ENCODE data around the gene DVL2. TPM values are rescaled to one million over a fixed set of nuclear protein-coding genes. Genes with fewer than 3 reads are reported as not detected.

DVL2 gene
- total and polyA plus RNA-seq, 2 of the 13 experiments (the other 11 are each of a cell fraction or from before 2014, with no cell fraction given) = 5.7 to 38.2 TPM

GRCh38 chr17:7219812-7220592, 14.3 kb downstream of the DVL2 start, which contains the start of the genes ACADVL and DLG4 (continued):
- TF ChIP-seq UBTF (CRISPR knock-in tag; IDR thresholded peaks at IDR 0.05) (peak; percentile 65), MZF1 (CRISPR knock-in tag; IDR thresholded peaks at IDR 0.05; ENCODE audit: borderline replicate concordance) (no peak), GMEB1 (CRISPR knock-in tag; IDR thresholded peaks at IDR 0.05; ENCODE audit: borderline replicate concordance) (peak; percentile 95), ZNF335 (CRISPR knock-in tag; IDR thresholded peaks at IDR 0.05) (peak; percentile 68; the same call in 1 of the 2 replicates), RARA (CRISPR knock-in tag; IDR thresholded peaks at IDR 0.05) (peak; percentile 81), EP300 (IDR thresholded peaks at IDR 0.05; ENCODE audit: low read depth in 2 of 2, low read length in 2 of 2) (no peak), EP300 (CRISPR knock-in tag; IDR thresholded peaks at IDR 0.05; ENCODE audit: borderline replicate concordance) (no peak), FOXJ3 (CRISPR knock-in tag; IDR thresholded peaks at IDR 0.05; ENCODE audit: borderline replicate concordance) (no peak)
- TF ChIP-seq, protein P1, sequence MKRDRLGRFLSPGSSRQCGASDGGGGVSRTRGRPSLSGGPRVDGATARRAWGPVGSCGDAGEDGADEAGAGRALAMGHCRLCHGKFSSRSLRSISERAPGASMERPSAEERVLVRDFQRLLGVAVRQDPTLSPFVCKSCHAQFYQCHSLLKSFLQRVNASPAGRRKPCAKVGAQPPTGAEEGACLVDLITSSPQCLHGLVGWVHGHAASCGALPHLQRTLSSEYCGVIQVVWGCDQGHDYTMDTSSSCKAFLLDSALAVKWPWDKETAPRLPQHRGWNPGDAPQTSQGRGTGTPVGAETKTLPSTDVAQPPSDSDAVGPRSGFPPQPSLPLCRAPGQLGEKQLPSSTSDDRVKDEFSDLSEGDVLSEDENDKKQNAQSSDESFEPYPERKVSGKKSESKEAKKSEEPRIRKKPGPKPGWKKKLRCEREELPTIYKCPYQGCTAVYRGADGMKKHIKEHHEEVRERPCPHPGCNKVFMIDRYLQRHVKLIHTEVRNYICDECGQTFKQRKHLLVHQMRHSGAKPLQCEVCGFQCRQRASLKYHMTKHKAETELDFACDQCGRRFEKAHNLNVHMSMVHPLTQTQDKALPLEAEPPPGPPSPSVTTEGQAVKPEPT (CRISPR knock-in tag; IDR thresholded peaks at IDR 0.05; ENCODE audit: low read depth) = no peak
- TF ChIP-seq, protein P2, sequence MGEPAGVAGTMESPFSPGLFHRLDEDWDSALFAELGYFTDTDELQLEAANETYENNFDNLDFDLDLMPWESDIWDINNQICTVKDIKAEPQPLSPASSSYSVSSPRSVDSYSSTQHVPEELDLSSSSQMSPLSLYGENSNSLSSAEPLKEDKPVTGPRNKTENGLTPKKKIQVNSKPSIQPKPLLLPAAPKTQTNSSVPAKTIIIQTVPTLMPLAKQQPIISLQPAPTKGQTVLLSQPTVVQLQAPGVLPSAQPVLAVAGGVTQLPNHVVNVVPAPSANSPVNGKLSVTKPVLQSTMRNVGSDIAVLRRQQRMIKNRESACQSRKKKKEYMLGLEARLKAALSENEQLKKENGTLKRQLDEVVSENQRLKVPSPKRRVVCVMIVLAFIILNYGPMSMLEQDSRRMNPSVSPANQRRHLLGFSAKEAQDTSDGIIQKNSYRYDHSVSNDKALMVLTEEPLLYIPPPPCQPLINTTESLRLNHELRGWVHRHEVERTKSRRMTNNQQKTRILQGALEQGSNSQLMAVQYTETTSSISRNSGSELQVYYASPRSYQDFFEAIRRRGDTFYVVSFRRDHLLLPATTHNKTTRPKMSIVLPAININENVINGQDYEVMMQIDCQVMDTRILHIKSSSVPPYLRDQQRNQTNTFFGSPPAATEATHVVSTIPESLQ (CRISPR knock-in tag; conservative IDR thresholded peaks at IDR 0.05) = no peak
- TF ChIP-seq, protein P3, sequence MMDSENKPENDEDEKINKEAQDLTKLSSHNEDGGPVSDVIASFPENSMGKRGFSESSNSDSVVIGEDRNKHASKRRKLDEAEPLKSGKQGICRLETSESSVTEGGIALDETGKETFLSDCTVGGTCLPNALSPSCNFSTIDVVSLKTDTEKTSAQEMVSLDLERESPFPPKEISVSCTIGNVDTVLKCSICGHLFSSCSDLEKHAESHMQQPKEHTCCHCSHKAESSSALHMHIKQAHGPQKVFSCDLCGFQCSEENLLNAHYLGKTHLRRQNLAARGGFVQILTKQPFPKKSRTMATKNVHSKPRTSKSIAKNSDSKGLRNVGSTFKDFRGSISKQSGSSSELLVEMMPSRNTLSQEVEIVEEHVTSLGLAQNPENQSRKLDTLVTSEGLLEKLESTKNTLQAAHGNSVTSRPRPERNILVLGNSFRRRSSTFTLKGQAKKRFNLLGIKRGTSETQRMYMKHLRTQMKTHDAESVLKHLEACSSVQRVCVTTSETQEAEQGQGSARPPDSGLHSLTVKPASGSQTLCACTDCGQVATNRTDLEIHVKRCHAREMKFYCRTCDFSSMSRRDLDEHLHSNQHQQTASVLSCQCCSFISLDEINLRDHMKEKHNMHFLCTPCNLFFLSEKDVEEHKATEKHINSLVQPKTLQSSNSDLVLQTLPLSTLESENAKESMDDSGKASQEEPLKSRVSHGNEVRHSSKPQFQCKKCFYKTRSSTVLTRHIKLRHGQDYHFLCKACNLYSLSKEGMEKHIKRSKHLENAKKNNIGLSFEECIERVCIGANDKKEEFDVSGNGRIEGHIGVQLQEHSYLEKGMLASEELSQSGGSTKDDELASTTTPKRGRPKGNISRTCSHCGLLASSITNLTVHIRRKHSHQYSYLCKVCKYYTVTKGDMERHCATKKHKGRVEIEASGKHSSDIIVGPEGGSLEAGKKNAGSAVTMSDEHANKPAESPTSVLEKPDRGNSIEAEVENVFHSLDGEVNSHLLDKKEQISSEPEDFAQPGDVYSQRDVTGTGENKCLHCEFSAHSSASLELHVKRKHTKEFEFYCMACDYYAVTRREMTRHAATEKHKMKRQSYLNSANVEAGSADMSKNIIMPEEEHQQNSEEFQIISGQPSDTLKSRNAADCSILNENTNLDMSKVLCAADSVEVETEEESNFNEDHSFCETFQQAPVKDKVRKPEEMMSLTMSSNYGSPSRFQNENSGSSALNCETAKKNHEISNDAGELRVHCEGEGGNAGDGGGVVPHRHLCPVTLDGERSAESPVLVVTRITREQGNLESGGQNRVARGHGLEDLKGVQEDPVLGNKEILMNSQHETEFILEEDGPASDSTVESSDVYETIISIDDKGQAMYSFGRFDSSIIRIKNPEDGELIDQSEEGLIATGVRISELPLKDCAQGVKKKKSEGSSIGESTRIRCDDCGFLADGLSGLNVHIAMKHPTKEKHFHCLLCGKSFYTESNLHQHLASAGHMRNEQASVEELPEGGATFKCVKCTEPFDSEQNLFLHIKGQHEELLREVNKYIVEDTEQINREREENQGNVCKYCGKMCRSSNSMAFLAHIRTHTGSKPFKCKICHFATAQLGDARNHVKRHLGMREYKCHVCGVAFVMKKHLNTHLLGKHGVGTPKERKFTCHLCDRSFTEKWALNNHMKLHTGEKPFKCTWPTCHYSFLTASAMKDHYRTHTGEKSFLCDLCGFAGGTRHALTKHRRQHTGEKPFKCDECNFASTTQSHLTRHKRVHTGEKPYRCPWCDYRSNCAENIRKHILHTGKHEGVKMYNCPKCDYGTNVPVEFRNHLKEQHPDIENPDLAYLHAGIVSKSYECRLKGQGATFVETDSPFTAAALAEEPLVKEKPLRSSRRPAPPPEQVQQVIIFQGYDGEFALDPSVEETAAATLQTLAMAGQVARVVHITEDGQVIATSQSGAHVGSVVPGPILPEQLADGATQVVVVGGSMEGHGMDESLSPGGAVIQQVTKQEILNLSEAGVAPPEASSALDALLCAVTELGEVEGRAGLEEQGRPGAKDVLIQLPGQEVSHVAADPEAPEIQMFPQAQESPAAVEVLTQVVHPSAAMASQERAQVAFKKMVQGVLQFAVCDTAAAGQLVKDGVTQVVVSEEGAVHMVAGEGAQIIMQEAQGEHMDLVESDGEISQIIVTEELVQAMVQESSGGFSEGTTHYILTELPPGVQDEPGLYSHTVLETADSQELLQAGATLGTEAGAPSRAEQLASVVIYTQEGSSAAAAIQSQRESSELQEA (CRISPR knock-in tag; IDR thresholded peaks at IDR 0.05; ENCODE audit: not compliant biosample characterization) = peak; percentile 92

Measured in HepG2 (cell line).